NCI-H146 (cell line): ENCODE measurements around the gene GDF11.
A peak's percentile ranks its signal among the peaks of the same experiment; 100 is the strongest.

Experiments
- DNase-seq: peaks from one replicate; lab custom pipeline; 2025; lab: John Stamatoyannopoulos, UW

Gene GDF11

GRCh38 chr12:55723516-55724225, 19.3 kb upstream of the GDF11 start:
- DNase-seq, result no peak

- peak; percentile 36 for DNase-seq
These were observed 18.5 kb upstream of the GDF11 start for GRCh38 chr12:55724226-55724939.

DNA sequence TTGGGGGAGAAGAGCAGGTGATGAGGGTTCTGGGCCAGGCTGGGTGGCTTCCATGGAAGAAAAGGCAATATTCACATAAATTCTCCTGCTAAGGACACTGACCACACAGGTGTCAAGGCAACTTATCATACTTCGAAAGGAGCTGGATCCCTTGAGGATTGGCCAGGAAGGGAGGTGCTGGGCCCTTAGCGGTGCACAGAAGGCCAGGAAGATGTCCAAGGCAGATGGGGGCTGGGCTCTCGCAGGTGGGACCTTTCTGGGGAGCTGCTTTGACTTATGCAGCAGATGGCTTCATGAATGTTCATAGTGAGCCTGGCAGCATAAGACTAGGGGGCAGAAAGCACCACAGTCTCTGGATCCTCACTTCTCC, 18.0 kb upstream of the GDF11 start:
- DNase-seq, result no peak

- no peak for DNase-seq
These were observed 17.4 kb upstream of the GDF11 start for GRCh38 chr12:55725556-55725955.

DNA sequence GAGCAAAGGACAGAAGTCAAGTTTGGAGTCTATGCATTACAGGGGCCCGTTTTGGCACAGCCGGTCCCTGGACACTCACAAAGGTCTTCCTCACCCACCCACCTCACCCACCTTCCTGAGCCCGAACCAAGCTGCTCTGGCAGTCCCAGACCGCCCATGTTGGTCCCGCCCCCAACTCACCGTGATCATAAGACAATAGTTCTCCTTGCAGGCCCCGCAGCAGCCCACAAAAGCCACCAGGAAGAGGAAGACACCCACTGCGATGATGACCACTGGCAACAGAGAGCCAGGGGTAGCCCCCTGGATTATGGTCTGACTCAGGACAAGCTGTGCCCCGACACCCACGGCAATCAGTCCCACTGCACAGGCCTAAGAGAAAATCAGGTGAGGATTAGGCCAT, 16.0 kb upstream of the GDF11 start:
- no peak for DNase-seq

DNA sequence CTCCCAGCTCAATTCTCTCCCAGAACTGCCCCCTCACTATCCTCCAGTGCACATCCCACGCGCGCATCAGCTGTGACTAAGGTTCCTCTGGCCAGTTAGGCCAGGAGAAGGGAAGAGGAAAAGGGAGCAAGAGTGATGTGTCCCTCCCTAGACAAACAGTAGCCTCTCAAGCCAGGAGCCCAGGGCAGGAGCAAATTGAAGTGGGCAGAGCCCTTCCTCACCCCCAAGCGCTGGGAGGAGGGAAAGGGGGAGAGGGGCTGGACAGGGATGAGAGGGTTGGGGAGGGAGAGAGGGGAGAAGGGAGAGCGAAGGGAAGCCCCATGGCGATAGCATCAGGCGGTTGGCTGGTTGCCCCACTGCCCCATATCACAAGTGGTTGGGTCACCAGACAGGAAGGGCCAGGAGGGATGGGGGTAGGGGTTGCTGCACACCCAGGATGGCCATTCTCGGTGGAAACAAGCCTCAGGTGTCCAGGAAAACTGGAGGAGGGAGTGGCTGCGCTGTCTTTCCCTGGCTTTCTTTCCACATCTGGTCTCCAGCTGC, 15.2 kb upstream of the GDF11 start:
- peak; percentile 44 for DNase-seq

GRCh38 chr12:55728186-55728938, 14.6 kb upstream of the GDF11 start:
- DNase-seq, result peak; percentile 73

DNA sequence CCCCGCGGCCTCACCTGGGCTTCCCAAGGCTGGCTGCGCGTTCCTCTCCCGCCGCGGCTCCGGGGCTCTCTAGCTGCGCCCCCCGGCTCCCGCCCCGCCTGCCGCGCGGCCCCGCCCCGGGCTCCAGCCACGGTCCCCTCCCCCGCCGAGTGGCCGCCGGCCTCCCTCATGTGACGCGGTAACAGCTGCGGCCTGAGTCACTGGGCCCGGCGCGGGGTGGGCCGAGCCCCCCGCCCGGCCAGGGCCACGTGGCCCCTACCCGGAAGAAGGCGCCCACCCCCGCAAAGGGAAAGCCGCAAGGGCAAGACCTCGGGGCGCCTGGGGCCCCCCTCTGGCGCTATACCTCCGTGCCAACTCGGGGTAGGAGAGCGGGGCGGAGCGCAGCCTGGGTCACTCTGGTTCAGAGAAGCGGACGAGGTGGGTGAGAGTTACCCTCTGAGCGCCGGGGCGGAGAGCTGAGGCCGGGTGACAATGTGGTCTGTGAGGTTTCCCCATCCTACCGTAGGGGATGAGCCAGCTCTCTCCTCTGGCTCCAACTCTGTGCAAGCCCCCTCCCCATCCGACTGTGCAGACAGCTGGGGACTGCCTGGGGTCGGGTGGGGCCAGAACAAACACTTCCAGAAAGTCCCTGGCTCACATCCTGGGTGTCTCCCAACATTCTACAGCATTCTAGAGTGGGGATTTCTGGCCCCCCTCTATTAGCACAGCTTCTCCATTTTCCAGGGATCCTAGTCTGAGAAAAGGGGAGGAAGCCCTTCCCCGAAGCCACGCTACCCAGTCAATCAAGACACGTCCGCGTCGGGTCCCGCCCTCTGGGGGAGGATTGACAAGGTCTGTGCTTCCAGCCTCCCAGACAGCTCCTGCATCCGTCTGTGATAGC, 13.7 kb upstream of the GDF11 start, which contains the start of gene CD63:
Gene CD63 (minus strand): TSS at position 71 of the 880 bp plus-strand sequence. CDS start 668 bp downstream, outside the sequence.
- peak; percentile 95 for DNase-seq

- DNase-seq, result peak; percentile 62
These were observed 12.8 kb upstream of the GDF11 start for GRCh38 chr12:55729819-55730818.

- no peak for DNase-seq
These were observed 10.6 kb upstream of the GDF11 start for GRCh38 chr12:55732288-55732687.

DNA sequence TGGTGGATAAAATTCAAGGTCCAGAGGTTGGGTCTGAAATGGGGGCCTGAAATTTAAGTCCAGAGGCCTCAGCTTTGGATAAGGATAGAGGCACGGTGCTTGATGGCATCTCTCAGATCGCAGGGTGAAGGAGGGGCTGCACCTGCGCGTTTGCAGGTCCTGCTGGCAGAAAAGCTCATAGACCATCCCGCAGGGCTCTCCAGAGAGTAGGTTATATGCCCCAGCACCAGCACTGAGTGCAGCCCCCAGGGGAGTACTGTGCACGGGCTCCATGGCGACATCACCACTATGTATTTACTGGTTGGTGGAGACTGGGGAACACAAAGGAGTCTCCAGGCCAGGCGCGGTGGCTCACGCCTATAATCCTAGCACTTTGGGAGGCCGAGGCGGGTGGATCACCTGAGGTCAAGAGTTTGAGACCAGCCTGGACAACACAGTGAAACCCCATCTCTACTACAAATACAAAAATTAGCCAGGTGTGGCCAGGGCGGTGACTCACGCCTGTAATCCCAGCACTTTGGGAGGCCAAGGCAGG, 9.8 kb upstream of the GDF11 start:
- no peak for DNase-seq

- no peak for DNase-seq
These were observed 9.1 kb upstream of the GDF11 start for GRCh38 chr12:55733858-55734257.

DNA sequence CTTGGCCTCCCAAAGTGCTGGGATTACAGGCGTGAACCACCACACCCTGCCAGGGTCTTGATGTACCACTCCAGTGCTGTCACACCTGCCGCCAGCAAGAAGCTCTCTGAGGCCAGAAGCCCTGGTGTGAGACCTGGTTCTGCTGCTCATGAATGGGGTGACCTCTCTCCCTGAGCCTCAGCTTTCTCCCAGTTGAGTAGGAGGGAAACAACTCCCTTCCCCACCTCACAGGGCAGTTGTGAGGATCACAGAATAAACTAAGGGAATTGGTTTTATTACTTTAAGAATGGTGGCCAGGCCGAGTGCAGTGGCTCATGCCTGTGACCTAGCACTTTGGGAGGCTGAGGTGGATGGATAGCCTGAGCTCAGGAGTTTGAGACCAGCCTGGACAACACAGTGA, 8.3 kb upstream of the GDF11 start:
- DNase-seq, result no peak

DNA sequence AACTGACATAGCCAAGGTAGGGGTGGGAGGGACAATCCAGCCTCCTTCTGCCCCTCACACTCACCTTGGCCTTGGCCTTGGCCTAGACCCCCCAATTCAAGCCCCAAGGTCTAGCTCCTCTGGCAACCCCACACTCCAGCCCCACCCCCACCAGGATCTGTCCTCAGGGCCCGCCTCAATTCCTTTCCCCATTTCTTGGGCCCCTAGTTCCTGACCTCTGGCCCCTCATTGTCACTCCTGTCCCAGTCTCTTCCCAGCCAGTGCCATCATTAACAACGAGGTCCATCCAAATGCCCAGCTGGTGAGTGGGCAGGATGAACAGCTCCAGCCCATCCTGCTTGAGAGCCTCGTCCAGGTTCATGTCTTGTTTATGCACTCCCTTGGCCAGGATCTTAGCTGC, 6.8 kb upstream of the GDF11 start:
- no peak for DNase-seq

DNA sequence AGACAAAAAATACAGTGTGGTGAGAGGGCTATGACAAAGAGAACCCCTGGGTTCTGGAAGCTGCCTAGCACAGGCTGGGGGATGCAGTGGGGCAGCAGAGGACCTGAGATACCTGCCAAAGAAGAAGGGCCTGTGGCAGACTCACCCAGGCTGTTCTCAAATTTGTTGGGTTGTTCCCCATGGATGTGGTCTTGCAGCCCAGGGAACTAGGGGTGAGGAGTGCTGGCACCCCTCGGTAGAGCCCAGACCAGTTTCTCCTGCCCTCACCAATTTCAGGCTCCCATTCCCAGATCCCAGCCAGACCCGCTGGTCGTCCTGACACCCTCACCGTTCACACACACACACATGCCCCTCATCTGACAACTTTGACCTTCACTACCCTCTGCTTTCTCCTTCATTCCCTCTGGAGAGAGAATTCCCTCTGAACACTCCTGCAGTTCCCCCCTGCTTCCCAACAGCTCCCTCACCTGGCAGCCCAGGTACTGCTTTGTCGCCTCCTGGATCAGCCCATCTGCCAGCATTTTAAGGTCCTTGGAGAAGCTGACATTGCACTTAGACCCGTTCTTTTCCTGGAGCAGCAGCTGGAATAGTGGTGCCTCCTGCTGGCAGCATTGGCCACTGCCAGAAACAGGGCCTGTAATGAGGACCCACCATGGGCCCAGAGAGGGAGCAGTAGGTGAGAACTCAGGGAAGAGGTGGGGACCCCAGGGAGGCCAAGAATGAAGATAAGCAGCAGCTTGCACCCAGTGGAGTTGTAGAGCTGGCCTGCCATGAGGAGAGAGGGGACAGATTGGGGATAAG, 5.9 kb upstream of the GDF11 start:
- peak; percentile 84 for DNase-seq

DNA sequence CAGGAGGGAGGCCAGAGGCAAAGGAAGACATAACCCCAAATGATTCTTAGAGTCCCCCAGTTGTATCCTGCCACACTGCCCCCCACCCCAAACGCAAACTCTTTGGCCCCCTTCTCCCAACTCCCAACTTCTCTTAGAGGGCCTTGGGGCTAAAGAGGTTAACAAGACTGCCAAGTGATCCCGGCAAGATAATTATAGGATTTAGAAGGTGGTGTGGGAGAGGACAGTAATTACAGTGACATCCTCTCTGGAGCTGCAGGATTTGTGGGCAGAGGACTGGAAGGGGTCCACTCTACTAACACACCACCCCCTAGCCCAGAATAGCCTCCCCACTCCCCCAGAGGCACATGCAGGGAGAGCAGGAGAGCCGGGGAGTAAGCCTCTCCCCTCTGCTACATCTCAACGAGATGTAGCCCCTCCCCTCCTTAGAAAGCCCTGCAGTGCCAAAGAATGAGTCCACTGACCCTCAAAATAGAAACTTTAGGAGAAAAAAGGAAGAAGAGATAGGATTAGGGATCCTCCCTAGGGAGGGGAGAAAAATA, 5.3 kb upstream of the GDF11 start:
- peak; percentile 26 for DNase-seq

DNA sequence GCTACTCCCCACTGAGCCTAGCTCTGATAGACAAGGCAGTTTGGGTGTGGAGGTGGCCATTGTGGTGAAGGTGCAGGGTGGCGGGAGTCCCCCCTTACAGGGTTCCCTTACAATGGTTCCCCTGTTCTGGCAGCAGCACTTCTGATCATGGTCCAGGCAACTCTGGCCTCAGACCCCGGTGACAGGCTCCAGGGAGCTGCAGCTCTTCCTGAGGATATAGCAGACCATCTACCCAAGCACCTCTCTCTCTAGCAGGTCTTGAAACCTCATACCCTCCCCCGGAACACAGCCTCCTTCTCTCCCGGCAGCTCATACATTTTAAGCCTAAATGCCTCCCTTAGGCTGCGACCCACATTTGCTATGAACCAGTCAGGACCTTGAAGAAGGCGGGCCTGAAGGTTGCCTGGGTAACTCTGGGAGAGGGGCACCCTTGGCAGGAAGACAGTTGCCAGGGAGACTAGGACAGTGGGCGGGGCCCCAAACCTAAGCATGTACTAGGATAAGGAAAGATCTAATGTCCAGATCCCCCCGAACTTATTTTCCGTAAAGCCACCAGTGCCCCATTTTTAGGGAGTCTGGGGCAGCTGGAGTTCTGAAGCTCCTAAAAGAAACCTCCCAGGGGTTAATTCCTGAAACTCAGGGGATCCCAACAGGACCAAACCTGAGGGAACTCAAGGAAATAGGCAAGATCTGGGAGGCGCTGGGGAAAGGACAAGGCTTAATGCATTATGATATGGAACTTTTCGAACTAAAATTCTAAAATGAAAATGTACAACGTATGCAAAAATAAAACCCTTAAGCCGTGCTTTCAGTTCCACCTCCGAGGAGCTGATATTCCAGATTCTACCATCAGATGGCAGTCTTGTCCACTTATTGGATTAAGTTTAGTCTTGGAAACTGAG, 4.5 kb upstream of the GDF11 start:
- peak; percentile 94 for DNase-seq

DNA sequence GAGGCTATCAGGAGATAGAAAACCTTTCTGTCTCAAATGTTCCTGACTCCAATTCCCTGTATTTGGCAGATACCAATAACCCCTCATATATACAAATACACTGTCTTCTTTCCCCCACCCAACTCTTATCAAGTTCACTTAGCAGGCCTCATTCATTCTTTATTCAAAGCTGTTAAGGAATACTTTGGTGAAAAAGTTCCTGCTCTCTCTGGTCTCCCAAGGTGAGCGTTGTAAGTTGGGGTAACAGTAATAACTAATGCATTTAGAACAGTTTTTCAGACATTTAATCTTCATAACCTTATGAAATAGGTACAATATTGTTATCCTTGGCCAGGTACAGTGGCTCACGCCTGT, 3.9 kb upstream of the GDF11 start:
- DNase-seq, result no peak
